IPS DF 6.9 (cell line): ENCODE results near the gene CDH4.
"Not testable (repeated sequence)": the region's sequence is repeated elsewhere in the genome, so short reads cannot be mapped to it uniquely, and the experiment has no call there.

ENCODE experiments used
- DNase-seq: peaks from one replicate; pipeline ENCODE4 v3.0.0-alpha.2; 2013; ENCODE audit warnings: low read depth, low spot score
- H3K27ac ChIP-seq: one replicate; pipeline ENCODE4 v1.5.1; 2013; ENCODE audit warnings: low read length, control low read depth
- H3K27me3 ChIP-seq: 2 replicates; pipeline ENCODE4 v1.6.1; 2013; ENCODE audit warnings: mild to moderate bottlenecking, low read length; ENCODE audit not compliant: control insufficient read depth, insufficient read depth
- H3K36me3 ChIP-seq: 2 replicates; pipeline ENCODE4 v1.6.1; 2013; ENCODE audit warnings: low read length; ENCODE audit not compliant: control insufficient read depth, insufficient read depth
- H3K4me1 ChIP-seq: 2 replicates; pipeline ENCODE4 v1.6.1; 2013; ENCODE audit warnings: low read length; ENCODE audit not compliant: control insufficient read depth, insufficient read depth
- H3K4me3 ChIP-seq: 2 replicates; pipeline ENCODE4 v1.5.1; 2013; ENCODE audit warnings: mild to moderate bottlenecking, low read length
- H3K9me3 ChIP-seq: 2 replicates; pipeline ENCODE4 v1.6.1; 2013; ENCODE audit warnings: low read length, inconsistent platforms; ENCODE audit not compliant: control insufficient read depth, insufficient read depth
- WGBS: extraction: QIAGEN DNeasy Blood & Tissue Kit; methylation state at CpG from one replicate; pipeline ENCODE4 v1.1.7; 2013; ENCODE audit warnings: mixed read lengths, missing lambda C conversion rate; ENCODE audit not compliant: insufficient read length, insufficient coverage; 5-methylcytosine and 5-hydroxymethylcytosine counted together

CDH4 gene

DNA sequence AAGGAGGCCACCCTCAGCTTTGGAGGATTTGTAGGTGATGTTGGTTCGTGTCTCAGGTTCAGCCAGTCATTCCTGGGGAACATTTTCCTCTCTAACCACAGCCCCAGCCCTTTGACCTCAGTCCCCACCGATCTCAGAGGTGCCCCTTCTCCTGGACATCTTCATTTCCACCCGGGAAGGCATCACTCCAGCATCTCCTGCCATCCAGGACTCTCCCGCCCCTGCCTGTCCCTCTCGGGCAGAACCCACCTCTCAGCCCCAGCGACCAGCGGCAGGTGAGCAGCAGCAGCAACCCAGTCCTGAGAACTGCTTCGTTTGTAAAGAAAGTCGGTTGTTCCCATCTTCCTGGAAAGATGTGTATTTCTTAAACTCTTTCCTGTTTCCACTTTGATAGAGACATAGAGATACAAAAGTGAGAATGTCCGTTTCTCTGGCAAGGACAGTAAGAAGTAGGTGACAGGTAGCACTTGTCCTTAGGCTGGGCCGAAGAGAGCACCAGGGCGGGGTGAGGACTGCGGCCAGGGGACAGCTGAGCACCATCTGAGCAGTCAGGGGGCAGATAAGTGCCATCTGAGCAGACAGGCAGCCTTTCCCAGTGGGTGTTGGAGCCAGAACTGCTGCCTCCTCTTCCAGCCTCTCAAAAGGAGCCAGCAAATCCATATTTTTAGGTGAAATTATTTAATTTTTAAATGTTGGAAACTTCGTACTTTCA lies 142.2 kb downstream of the CDH4 start:
- Histone ChIP-seq H3K27me3 (no peaks in the 10 kb centered on the region), H3K4me3 (no peak overlapping the region), H3K4me1 (no peaks in the 10 kb centered on the region), H3K27ac (no peak overlapping the region), H3K9me3 (no peaks in the 10 kb centered on the region), H3K36me3 (no peaks in the 10 kb centered on the region)
- no CpG with 5 or more reads among the region's 14 CpGs for WGBS
- DNase-seq: no peak

DNA sequence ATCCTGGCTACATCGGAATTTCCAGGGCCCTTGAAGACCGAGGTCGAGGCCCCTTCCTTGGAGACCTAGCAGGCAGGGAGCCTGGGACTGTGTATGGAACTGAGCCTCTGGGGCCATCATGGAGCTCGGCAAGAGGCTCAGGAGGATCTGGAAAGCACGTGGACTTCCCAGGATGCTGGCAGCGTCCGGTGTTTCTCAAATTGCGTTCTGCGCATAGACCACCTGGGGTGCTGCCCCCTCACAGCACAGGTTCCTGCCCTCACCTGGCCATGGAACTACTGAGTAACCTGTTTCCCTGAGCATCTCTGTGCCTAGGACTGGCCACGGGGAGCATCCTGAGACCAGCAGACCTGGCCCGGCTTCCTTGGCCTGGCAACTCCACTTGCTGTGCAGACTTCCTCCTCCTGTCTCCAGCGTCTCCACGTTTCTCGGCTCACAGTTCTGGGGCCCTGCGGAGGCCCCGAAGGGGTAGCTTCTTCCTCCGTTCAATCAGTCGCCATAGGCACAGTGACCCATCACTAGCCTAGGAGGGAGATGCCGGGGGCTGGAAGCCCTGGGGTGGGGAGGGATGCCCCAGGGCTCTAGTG lies 144.3 kb downstream of the CDH4 start:
- no CpG with 5 or more reads among the region's 19 CpGs for WGBS
- Histone ChIP-seq H3K36me3 (no peaks in the 10 kb centered on the region), H3K4me3 (no peak overlapping the region), H3K9me3 (no peaks in the 10 kb centered on the region), H3K27me3 (no peaks in the 10 kb centered on the region), H3K27ac (no peak overlapping the region), H3K4me1 (no peaks in the 10 kb centered on the region)
- no peak for DNase-seq

DNA sequence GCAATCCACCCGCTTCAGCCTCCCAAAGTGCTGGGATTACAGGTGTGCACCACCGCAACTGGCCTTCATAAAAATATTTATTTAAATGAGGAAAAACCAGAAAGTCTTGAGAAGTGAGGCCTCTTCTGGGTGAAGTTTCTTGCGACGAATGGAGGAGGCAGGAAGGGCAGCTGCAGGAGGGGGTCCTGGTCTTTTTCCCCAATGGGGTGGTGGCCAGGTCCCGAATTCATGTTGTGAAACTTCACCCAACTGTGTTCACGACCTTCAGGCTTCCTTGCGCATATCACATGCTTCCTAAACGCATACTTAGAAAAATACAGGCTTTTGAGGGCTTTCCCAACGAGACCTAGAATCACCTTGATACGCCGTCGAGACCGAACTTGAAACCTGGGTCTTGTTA lies 145.1 kb downstream of the CDH4 start:
- WGBS: no CpG with 5 or more reads among the region's 13 CpGs

DNA sequence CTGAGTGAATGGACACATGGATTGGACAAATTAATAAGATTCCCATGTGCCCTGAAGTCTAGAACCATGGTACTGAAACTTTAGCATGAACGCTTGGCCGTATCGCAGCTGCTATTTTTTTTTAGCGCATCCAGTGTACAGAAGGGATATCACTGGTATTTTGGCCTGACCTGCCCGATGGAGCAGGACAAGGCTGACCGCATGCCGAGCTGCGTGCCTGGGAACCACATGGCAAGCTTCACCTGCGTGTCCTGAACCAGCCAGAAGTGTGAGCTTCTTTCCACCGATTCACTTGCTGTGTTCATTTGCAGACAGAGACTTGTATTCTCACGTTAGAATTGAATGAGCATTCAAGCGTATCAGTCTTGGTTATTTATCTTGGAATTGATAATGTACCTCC lies 145.7 kb downstream of the CDH4 start:
- WGBS: no CpG with 5 or more reads among the region's 12 CpGs
- Histone ChIP-seq H3K27me3 (no peaks in the 10 kb centered on the region), H3K27ac (no peak overlapping the region), H3K4me1 (no peaks in the 10 kb centered on the region), H3K9me3 (no peaks in the 10 kb centered on the region), H3K4me3 (no peak overlapping the region), H3K36me3 (no peaks in the 10 kb centered on the region)
- DNase-seq: no peak

More for the DNA sequence above, 145.1 kb downstream of the CDH4 start:
- no peak for DNase-seq
- Histone ChIP-seq H3K9me3 (no peaks in the 10 kb centered on the region), H3K4me3 (no peak overlapping the region), H3K36me3 (no peaks in the 10 kb centered on the region), H3K4me1 (no peaks in the 10 kb centered on the region), H3K27ac (no peak overlapping the region), H3K27me3 (no peaks in the 10 kb centered on the region)

DNA sequence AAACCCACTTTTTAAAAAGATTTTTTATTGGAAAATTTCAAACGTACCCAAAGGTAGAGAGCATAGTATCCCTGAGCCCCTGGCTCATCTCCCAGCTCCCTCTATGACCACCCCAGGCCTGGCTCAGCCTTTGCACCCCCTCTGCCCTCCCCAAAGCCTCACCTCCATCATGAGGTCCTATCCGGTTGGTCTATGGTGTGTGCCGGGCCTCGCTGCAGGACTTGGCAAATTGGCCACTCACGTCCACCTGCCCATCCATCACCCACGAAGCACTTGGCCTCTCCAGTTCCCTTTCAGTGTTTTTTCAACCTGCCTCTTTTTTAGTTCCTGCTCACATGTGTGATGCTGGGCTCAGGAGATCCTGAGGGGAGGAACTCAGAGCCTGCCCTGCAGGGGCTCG lies 147.4 kb downstream of the CDH4 start:
- H3K27ac ChIP-seq: no peak overlapping the region
- H3K4me3 ChIP-seq: no peak overlapping the region
- no peaks in the 10 kb centered on the region for H3K4me1 ChIP-seq
- no peak for DNase-seq
- no CpG with 5 or more reads among the region's 7 CpGs for WGBS
- H3K27me3 ChIP-seq: no peaks in the 10 kb centered on the region; the same call in 1 of the 2 replicates
- H3K9me3 ChIP-seq: no peaks in the 10 kb centered on the region
- no peaks in the 10 kb centered on the region for H3K36me3 ChIP-seq

DNA sequence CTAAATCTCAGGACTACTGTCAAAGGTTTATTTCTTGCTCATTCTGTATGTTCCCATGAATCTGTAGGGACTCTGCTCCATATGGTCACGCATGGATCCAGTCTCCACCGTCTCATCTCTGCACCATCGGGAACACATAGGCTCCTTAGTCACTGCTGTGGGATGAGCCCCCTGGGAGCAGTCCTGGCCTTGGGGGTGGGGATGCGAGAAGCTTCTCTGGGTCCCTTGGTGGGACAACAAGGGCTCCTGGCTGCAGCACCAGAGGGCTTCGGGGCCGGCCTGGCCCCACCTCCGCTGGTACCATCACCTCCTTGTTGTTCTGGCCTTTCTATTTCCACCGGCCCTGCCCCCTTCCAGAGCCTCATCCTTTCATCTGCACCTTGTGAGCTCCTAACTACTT lies 148.4 kb downstream of the CDH4 start:
- no peak overlapping the region for H3K27ac ChIP-seq
- no peak overlapping the region for H3K4me3 ChIP-seq
- no peaks in the 10 kb centered on the region for H3K4me1 ChIP-seq
- no CpG with 5 or more reads among the region's 8 CpGs for WGBS
- no peaks in the 10 kb centered on the region for H3K36me3 ChIP-seq
- H3K27me3 ChIP-seq: no peaks in the 10 kb centered on the region; the same call in 1 of the 2 replicates
- no peaks in the 10 kb centered on the region for H3K9me3 ChIP-seq
- DNase-seq: no peak

DNA sequence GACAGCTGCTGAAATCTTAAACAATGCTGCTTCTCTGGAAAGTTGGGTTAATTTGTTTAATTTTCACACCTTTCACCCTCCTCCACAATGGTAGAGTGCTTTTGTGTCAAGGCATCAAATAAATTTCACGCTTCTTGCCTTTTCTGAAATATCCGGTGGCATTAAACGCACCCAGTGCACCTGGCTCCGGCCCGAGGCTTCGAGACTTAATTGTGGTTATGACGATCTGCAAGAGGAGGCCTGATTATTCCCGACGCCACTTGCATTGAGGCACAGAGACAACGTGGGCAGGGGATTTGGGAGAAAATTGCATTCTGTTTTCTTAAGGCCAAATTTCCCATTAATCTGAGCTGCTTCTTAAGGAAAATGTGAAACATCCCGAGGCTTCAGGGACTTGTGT lies 152.2 kb downstream of the CDH4 start:
- no peaks in the 10 kb centered on the region for H3K36me3 ChIP-seq
- H3K9me3 ChIP-seq: no peaks in the 10 kb centered on the region
- no peak overlapping the region for H3K4me3 ChIP-seq
- no peak for DNase-seq
- no peaks in the 10 kb centered on the region; the same call in 1 of the 2 replicates for H3K27me3 ChIP-seq
- H3K27ac ChIP-seq: no peak overlapping the region
- H3K4me1 ChIP-seq: no peaks in the 10 kb centered on the region
- no CpG with 5 or more reads among the region's 11 CpGs for WGBS

DNA sequence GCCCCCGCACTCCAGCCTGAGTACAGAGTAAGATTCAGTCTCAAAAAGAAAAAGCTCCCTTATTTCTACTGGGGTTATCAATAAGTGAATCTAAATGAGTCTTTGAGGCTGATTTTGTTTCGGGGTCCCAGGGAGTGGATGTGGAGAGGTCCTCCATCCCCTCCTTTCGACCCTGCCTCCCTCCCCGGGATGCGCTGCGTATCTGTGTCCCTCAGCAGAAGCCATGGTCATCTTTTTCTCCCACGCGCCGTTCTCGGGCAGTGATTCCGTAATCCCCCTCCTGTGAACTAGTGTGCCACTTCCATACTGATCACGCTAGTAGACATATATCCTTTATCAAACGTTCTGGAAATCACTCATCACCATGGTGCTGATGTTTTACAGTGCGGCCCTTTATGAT lies 152.9 kb downstream of the CDH4 start:
- Histone ChIP-seq H3K4me3 (no peak overlapping the region), H3K36me3 (no peaks in the 10 kb centered on the region), H3K4me1 (no peaks in the 10 kb centered on the region), H3K9me3 (no peaks in the 10 kb centered on the region), H3K27ac (no peak overlapping the region), H3K27me3 (no peaks in the 10 kb centered on the region; the same call in 1 of the 2 replicates)
- DNase-seq: no peak
- no CpG with 5 or more reads among the region's 14 CpGs for WGBS

DNA sequence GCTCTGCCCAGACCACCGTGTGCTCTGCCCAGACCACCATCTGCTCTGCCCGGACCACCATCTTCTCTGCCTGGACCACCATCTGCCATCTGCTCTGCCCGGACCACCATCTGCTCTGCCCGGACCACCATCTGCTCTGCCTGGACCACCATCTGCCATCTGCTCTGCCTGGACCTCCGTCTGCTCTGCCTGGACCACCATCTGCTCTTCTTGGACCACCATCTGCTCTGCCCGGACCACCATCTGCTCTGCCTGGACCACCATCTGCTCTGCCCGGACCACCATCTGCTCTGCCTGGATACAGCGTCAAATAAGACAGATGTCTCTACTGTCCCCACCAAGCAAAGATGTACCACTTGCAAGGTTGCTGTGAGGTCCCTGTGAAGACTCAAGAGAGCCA lies 154.7 kb downstream of the CDH4 start:
- H3K4me3 ChIP-seq, H3K36me3 ChIP-seq, DNase-seq, H3K27ac ChIP-seq, H3K27me3 ChIP-seq, H3K4me1 ChIP-seq, H3K9me3 ChIP-seq: not testable (repeated sequence)
- WGBS: no CpG with 5 or more reads among the region's 8 CpGs

DNA sequence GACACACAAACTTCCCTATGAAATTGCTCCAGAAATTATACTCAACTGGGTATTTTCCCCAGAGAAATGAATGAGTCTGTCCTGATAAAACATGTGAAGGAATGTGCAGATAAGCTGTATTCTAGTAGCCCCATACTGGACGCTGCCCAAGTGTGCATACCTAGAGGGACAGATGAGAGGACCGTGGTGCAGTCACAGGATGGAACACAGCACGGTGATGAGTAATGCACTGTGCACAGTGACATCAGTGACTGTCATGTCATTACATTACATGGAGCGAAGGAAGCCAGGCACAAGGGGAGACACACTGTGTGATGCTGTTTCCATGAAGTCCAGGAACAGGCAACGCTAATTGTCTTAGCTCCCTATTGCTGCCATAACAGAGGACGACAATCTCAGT lies 155.5 kb downstream of the CDH4 start:
- no CpG with 5 or more reads among the region's 6 CpGs for WGBS
- H3K4me3 ChIP-seq: no peak overlapping the region
- H3K4me1 ChIP-seq: no peaks in the 10 kb centered on the region
- H3K27ac ChIP-seq: no peak overlapping the region
- no peaks in the 10 kb centered on the region for H3K9me3 ChIP-seq
- H3K36me3 ChIP-seq: no peaks in the 10 kb centered on the region
- H3K27me3 ChIP-seq: no peaks in the 10 kb centered on the region; the same call in 1 of the 2 replicates
- DNase-seq: no peak
